Ectodermal cell (in vitro differentiated cells): ENCODE results near the gene RNF11. TPM values are rescaled to one million over a fixed set of nuclear protein-coding genes. Genes with fewer than 3 reads are reported as not detected.

Source experiments
- H3K27ac ChIP-seq: 2 replicates; pipeline ENCODE4 v1.7.0; 2013; ENCODE audit warnings: mild to moderate bottlenecking, low read depth, low read length; ENCODE audit not compliant: insufficient read depth, poor library complexity, severe bottlenecking
- H3K27me3 ChIP-seq: 2 replicates; pipeline ENCODE4 v1.7.0; 2013; ENCODE audit warnings: mild to moderate bottlenecking, low read length; ENCODE audit not compliant: insufficient read depth, control insufficient read depth, poor library complexity, severe bottlenecking
- H3K36me3 ChIP-seq: one replicate; pipeline ENCODE4 v1.7.0; 2013; ENCODE audit warnings: low read length; ENCODE audit not compliant: control insufficient read depth, insufficient read depth
- H3K4me1 ChIP-seq: one replicate; pipeline ENCODE4 v1.7.0; 2013; ENCODE audit warnings: low read length; ENCODE audit not compliant: control insufficient read depth, insufficient read depth
- H3K4me3 ChIP-seq: 2 replicates; pipeline ENCODE4 v1.7.0; 2013; ENCODE audit warnings: low read depth, low read length, control low read depth; ENCODE audit not compliant: insufficient read depth
- H3K9me3 ChIP-seq: 2 replicates; pipeline ENCODE4 v1.7.0; 2013; ENCODE audit warnings: mild to moderate bottlenecking, low read length, moderate library complexity; ENCODE audit not compliant: control insufficient read depth
- whole genome bisulfite sequencing, 2 experiments: methylation state at CpG; one replicate each; pipeline ENCODE4 v1.1.7; 2013; ENCODE audit warnings: missing lambda C conversion rate in 2 of 2; 5-methylcytosine and 5-hydroxymethylcytosine counted together
- polyA plus RNA-seq, 4 experiments: library from polyadenylated mRNA; stranded (reverse); fragments of 50-300 nt; gene quantifications; one replicate each; pipeline ENCODE4 v1.2.3, GENCODE V29; 2013

RNF11 gene, protein sequence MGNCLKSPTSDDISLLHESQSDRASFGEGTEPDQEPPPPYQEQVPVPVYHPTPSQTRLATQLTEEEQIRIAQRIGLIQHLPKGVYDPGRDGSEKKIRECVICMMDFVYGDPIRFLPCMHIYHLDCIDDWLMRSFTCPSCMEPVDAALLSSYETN
- polyA plus RNA-seq (2013, experiment 1 of 4) = 72.4 TPM
- polyA plus RNA-seq (2013, experiment 2 of 4) = 77.8 TPM
- polyA plus RNA-seq (2013, experiment 3 of 4) = 56.2 TPM
- 59.2 TPM for polyA plus RNA-seq (2013, experiment 4 of 4)

DNA sequence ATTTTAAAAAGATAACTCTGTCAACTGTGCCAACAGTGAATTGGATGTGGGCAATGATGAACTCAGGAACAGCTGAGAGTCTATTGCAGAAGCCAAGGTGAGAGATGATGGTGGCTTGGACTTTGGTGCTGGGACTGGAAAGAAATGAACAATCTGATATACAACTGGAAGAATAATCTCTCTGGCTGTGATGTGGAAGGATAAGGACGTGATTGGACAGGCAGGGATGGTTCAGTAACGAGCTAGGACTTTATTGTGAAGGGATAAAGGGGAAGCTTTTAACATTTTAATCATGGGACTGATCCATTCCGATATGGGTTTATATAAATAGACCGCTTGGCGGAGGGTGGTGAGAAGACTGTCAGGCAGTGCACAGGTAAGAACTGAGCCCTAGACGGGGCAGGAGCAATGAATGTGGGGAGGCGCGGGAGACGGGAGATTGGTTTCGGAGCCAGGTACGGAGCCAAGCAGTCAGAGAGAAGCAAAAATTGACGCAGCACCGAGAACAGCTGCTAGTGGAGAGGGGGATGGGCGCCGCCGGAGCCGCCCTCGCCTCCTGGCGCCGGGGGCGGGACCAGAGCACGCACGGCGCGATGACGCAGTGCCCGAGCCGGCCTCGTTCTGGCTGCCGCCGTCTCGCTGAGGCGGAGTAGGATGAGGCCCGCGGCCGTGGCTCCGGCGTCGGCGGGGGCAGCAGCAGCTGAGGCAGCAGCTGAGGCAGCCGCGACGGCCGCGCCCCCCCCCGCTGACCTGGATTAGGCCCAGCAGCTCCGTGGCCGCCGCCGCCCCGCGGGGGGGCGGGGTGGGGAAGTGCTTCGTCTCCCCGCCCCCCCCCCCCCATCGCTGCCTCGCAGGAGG is at the start of gene RNF11:
Gene RNF11, plus strand, starts transcription at position 601 of the 858 bp plus-strand sequence. CDS start 484 bp downstream, outside the sequence.
- peak within 1 kb of the TSS; percentile 83 for H3K4me3 ChIP-seq
- H3K9me3 ChIP-seq = no peaks in the 10 kb centered on the region
- WGBS, 2 experiments = 1% methylated on average over 54 to 57 of the region's 57 CpGs

DNA sequence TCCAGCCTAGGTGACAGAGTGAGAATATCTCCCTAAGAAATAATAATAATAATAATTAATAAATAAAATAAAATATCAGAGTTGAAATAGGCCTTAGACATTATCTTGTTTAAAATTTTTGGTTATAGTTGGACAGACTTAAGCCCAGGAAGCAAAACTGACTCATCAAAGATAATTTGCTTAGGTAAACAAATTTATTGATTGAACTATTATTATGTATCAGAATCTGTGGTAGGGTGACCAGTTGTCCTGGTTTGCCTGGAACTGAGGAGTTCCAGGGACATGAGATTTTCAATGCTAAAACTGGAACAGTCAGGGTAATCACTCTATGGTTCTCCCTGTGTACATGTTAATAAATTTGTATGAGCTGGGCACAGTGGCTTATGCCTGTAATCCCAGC is 47.8 kb upstream of the RNF11 start:
- Histone ChIP-seq H3K27ac (no peak overlapping the region), H3K27me3 (no peaks in the 10 kb centered on the region), H3K36me3 (no peaks in the 10 kb centered on the region), H3K4me3 (no peak overlapping the region), H3K9me3 (no peaks in the 10 kb centered on the region), H3K4me1 (no peaks in the 10 kb centered on the region)

More for the DNA sequence above, at the start of gene RNF11:
- Histone ChIP-seq H3K36me3 (no peaks in the 10 kb centered on the region), H3K4me1 (peaks cover 8% of the 10 kb centered on the region), H3K27me3 (no peaks in the 10 kb centered on the region), H3K27ac (peak within 1 kb of the TSS; percentile 64)

DNA sequence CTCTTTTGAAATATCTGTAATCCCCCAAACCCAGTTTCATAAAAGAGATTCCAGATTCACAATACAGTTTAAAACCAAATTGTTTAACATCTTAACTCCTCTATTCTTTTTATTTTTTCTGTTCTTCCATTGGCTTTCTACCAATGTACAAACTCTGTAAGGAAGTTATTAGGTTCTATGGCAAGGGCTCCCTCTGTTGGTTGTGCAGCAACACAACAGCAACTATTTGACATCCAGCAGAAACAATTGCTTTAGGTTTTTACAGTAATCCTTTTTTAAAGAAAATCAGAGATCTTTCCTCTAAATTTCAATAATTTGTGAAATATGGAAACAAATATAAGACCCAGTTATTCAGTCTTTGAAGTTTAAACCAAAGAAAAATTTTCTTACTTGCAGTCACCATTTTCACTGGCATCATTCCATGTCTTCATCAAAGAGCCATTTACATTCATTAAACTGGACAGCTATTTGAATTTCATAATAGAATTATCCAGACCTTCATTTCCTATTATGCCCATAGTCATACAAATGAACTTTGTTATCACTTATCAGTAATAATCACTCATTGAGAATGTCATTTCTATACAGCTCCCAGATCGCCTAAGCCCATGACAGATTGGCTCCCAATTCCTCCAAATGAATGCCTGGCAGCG is 46.5 kb upstream of the RNF11 start:
- Histone ChIP-seq H3K4me1 (no peaks in the 10 kb centered on the region), H3K27ac (no peak overlapping the region), H3K4me3 (no peak overlapping the region), H3K27me3 (no peaks in the 10 kb centered on the region), H3K36me3 (no peaks in the 10 kb centered on the region), H3K9me3 (no peaks in the 10 kb centered on the region)
- 78 to 79% methylated on average over 2 of the region's 2 CpGs for WGBS, 2 experiments

DNA sequence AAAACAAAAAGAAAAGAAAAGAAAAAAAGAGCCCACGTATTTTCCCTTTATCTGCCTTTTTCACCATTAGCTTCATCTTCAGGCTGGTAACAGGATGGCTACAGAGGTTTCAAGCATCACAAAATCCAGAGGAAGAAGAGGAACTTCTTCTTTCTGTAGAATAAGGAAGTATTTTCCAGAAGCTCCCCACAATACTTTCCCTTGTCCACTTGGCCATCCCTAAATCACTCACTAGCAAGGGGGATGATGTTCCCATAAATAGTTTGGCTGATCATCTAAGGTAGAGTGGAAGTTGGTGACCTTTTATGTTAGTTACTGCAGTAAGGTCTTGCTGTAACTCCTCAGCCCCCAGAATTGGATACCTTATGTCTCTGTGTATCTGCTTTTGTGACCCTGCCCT is 45.1 kb upstream of the RNF11 start:
- Histone ChIP-seq H3K36me3 (no peaks in the 10 kb centered on the region), H3K4me1 (no peaks in the 10 kb centered on the region), H3K27ac (no peak overlapping the region), H3K4me3 (no peak overlapping the region), H3K27me3 (no peaks in the 10 kb centered on the region), H3K9me3 (no peaks in the 10 kb centered on the region)
- 88% methylated on average over 1 of the region's 1 CpG; no CpG with 5 or more reads in 1 of the 2 experiments for WGBS, 2 experiments

DNA sequence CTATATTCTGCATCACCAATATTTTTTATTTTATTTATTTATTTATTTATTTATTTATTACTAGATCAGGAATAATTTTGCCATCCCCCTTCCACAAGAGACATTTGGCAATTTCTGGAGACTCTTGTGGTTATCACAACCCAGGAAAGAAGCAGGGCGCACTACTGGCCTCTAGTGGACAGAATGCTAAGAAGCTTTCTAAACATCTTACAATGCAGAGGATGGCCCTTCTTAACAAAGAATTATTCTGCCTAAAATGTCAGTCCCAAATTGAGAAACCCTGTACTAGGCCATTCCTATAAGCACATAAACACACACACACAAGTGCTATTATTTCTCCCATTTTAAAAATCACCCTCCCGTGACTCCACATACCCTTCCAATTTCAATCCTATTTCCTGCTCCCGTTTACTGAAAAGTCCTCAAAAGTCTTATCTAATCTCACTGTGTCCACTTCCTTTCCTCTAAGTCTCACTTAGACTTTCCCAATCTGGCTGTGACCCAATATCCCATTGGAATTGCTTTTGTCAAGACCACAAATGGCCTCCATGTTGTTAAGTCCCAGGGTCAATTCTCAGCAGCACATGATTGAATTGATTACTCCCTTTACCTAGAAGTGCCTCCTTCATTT is 43.7 kb upstream of the RNF11 start:
- Histone ChIP-seq H3K4me1 (no peaks in the 10 kb centered on the region), H3K27me3 (no peaks in the 10 kb centered on the region), H3K9me3 (no peaks in the 10 kb centered on the region), H3K27ac (no peak overlapping the region), H3K4me3 (no peak overlapping the region), H3K36me3 (no peaks in the 10 kb centered on the region)
- 56 to 57% methylated on average over 3 of the region's 3 CpGs for WGBS, 2 experiments

DNA sequence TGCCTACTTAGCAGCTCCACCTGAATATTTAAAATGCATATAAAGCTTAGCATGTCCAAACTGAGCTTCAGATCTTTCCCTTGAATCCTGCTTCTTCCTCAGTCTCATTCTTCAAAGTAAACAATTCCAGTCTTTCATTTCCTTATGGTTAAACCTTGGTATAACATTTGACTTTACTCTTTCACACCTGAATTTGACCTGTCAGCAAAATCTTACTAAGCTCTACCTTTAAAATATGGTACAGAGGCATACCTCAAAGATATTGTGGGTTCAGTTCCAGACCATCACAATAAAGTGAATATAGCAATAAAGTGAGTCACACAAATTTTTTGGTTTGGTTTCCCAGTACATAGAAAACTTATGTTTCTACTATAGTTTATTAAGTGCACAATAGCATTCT is 42.5 kb upstream of the RNF11 start:
- Histone ChIP-seq H3K4me1 (no peaks in the 10 kb centered on the region), H3K36me3 (no peaks in the 10 kb centered on the region), H3K9me3 (no peaks in the 10 kb centered on the region), H3K27me3 (no peaks in the 10 kb centered on the region), H3K4me3 (no peak overlapping the region), H3K27ac (no peak overlapping the region)

DNA sequence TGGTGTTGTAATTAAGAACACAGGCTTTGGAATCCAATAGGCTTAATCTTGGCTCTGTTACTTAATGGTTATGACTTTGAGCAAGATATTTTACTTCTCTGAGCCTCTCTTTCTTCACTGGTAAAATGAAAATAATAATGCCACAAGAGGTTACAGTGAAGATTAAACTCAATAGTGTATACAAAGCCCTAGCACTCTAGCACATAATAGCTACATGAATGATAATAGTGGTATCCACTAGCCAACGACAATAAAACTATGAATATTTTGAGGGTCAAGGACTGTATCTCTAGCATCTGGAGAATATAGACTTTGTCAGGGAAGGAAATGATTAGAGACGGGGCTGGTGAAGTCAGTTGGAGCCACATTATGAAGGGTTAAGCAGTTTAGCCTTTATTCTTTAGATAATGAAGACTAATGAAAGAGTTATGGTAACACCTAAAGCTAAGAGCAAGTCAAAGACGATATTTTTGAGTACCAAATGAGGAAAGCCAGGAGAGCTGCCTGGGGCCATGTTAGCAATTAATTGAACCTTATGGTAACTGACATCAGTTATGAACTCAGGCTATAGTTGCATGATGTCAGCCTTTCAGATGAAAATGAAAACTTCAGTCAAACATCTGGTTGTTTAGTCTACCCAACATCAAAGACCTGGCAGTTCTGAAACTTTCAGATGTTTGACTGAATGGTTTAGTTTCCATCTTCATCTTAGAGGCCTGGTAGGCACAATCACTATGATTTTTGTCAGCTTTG is 32.8 kb upstream of the RNF11 start:
- no peak overlapping the region for H3K4me3 ChIP-seq
- H3K36me3 ChIP-seq = no peaks in the 10 kb centered on the region
- 92 to 97% methylated on average over 3 of the region's 3 CpGs for WGBS, 2 experiments
- H3K27ac ChIP-seq = no peak overlapping the region
- H3K27me3 ChIP-seq = no peaks in the 10 kb centered on the region
- H3K4me1 ChIP-seq = no peaks in the 10 kb centered on the region
- no peaks in the 10 kb centered on the region for H3K9me3 ChIP-seq

DNA sequence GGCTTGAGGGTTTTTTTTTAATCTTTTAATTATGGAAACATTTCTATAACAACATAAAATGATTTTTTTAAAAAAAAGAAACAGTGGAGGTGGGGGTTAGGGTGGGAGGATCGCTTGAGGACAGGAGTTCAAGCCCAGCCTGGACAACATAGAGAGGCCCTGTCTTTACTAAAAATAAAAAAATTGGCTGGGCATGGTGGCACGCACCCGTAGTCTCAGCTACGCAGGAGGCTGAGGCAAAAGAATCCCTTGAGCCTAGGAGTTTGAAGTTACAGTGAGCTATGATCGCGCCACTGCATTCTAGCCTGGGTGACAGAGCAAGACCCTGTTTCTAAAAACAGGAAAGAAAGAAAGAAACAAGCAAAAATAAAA is 32.2 kb upstream of the RNF11 start:
- WGBS, 2 experiments = 92 to 93% methylated on average over 6 of the region's 6 CpGs
- H3K27ac ChIP-seq = no peak overlapping the region
- no peaks in the 10 kb centered on the region for H3K9me3 ChIP-seq
- no peaks in the 10 kb centered on the region for H3K27me3 ChIP-seq
- H3K4me3 ChIP-seq = no peak overlapping the region
- H3K4me1 ChIP-seq = no peaks in the 10 kb centered on the region
- H3K36me3 ChIP-seq = no peaks in the 10 kb centered on the region

DNA sequence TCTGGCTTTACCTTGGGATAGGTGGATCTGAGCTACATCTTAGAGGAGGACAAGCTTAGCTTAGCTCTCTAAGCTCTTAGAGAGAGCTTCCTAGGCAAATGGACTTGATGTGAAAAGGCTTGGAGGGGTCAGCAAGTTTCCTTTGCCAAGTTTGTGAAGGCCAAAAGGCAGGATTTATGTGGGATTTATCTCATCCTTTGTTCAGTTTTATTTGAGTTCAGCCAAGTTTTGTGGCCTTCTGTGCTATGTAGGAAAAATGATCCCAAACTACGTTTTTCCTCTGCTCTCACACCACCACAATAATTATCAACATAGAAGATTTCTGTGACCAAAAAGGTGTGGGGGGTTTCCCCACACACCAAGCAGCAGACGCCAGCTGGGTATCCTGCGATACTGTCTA is 26.0 kb upstream of the RNF11 start:
- no peaks in the 10 kb centered on the region for H3K9me3 ChIP-seq
- H3K27ac ChIP-seq = no peak overlapping the region
- no peaks in the 10 kb centered on the region for H3K4me1 ChIP-seq
- 77 to 98% methylated on average over 3 of the region's 3 CpGs for WGBS, 2 experiments
- H3K36me3 ChIP-seq = no peaks in the 10 kb centered on the region
- H3K27me3 ChIP-seq = no peaks in the 10 kb centered on the region
- H3K4me3 ChIP-seq = no peak overlapping the region
